Measurements from ENCODE around the gene TBX4. TPM values are rescaled to one million over a fixed set of nuclear protein-coding genes. Genes with fewer than 3 reads are reported as not detected.

TBX4 gene
- polyA plus RNA-seq, 1 experiment, result 0.11 TPM

GRCh38 chr17:61462719-61463315 is 10.6 kb downstream of the TBX4 start:
- no peak overlapping the region for H3K4me3 ChIP-seq (ENCODE audit: low read depth, low read length)
- TF ChIP-seq CTCF (IDR thresholded peaks at IDR 0.05; ENCODE audit: low read depth, low read length), result no peak
- no peaks in the 10 kb centered on the region; the same call in 1 of the 2 replicates for H3K9me3 ChIP-seq (ENCODE audit: control insufficient read depth, insufficient read depth, low read length)
- CTCF ChIA-PET, result no interaction called here
- no peak for DNase-seq (ENCODE audit: low read depth, low spot score)
- POLR2A ChIA-PET, result no interaction called here
- peaks cover 46% of the 10 kb centered on the region for H3K27me3 ChIP-seq (ENCODE audit: control insufficient read depth, insufficient read depth, low read length)
- H3K27ac ChIP-seq (ENCODE audit: low read depth, low read length), result no peak overlapping the region

- POLR2A ChIA-PET, result no interaction called here
- H3K4me3 ChIP-seq (ENCODE audit: low read depth, low read length), result no peak overlapping the region
- H3K27me3 ChIP-seq (ENCODE audit: control insufficient read depth, insufficient read depth, low read length), result peaks cover 40% of the 10 kb centered on the region
- CTCF ChIA-PET, result interaction anchor here (1.1 to 1.3 kb wide), 2 partner anchors 37 to 87 kb away, joined by 3 to 5 read pairs; no protein-coding TSS in a partner anchor
- TF ChIP-seq CTCF (IDR thresholded peaks at IDR 0.05; ENCODE audit: low read depth, low read length), result peak; percentile 25; the same call in 1 of the 2 replicates
- DNase-seq (ENCODE audit: low read depth, low spot score), result no peak
- no peak overlapping the region for H3K27ac ChIP-seq (ENCODE audit: low read depth, low read length)
- H3K9me3 ChIP-seq (ENCODE audit: control insufficient read depth, insufficient read depth, low read length), result no peaks in the 10 kb centered on the region; the same call in 1 of the 2 replicates
Measured at GRCh38 chr17:61463316-61464129, 11.3 kb downstream of the TBX4 start.

- ChIA-PET CTCF (interaction anchor here (1.1 to 1.3 kb wide), 2 partner anchors 37 to 86 kb away, joined by 3 to 5 read pairs; no protein-coding TSS in a partner anchor), POLR2A (no interaction called here)
- no peak for TF ChIP-seq CTCF (IDR thresholded peaks at IDR 0.05; ENCODE audit: low read depth, low read length)
- Histone ChIP-seq H3K27me3 (ENCODE audit: control insufficient read depth, insufficient read depth, low read length) (peaks cover 34% of the 10 kb centered on the region), H3K9me3 (ENCODE audit: control insufficient read depth, insufficient read depth, low read length) (no peaks in the 10 kb centered on the region; the same call in 1 of the 2 replicates), H3K27ac (ENCODE audit: low read depth, low read length) (no peak overlapping the region), H3K4me3 (ENCODE audit: low read depth, low read length) (no peak overlapping the region)
- no peak for DNase-seq (ENCODE audit: low read depth, low spot score)
Measured at GRCh38 chr17:61464130-61464842, 12.1 kb downstream of the TBX4 start.

GRCh38 chr17:61464843-61465180 is 12.6 kb downstream of the TBX4 start:
- CTCF ChIA-PET, result interaction anchor here (1.3 kb wide), 1 partner anchor 86 kb away, joined by 5 read pairs; no protein-coding TSS in a partner anchor
- POLR2A ChIA-PET, result no interaction called here
- Histone ChIP-seq H3K9me3 (ENCODE audit: control insufficient read depth, insufficient read depth, low read length) (no peaks in the 10 kb centered on the region; the same call in 1 of the 2 replicates), H3K4me3 (ENCODE audit: low read depth, low read length) (no peak overlapping the region), H3K27me3 (ENCODE audit: control insufficient read depth, insufficient read depth, low read length) (peaks cover 29% of the 10 kb centered on the region), H3K27ac (ENCODE audit: low read depth, low read length) (no peak overlapping the region)
- no peak for TF ChIP-seq CTCF (IDR thresholded peaks at IDR 0.05; ENCODE audit: low read depth, low read length)
- DNase-seq (ENCODE audit: low read depth, low spot score), result no peak
